Activated B cell treated with CpG ODN at 0.5 μM for 24 hours (primary cell): ENCODE results near the gene TMEM63A. TPM values are rescaled to one million over a fixed set of nuclear protein-coding genes. Genes with fewer than 3 reads are reported as not detected.
"Not testable (repeated sequence)": the region's sequence is repeated elsewhere in the genome, so short reads cannot be mapped to it uniquely, and the experiment has no call there.

ENCODE experiments used
- ATAC-seq: fragments of 200-7000 bp; cut with Tn5 transposase; one replicate; pipeline ENCODE4 v1.10.0; 2021; ENCODE audit warnings: low read depth, mild to moderate bottlenecking, moderate library complexity
- CTCF ChIA-PET: fragments of 350-600 bp; sonication (Branson Sonifier 250); formaldehyde crosslinking; loops from one replicate; lab custom pipeline; 2021; ENCODE audit warnings: antibody characterized with exemption; lab: Charles Lee
- POLR2A ChIA-PET: fragments of 350-600 bp; sonication (Branson Sonifier 250); formaldehyde crosslinking; loops from one replicate; lab custom pipeline; 2021; ENCODE audit warnings: antibody characterized with exemption; lab: Charles Lee
- DNase-seq: peaks from one replicate; pipeline ENCODE4 v3.0.0; 2022
- H3K27ac Mint-ChIP-seq: one replicate; pipeline ENCODE4 v1.8.0; 2020; ENCODE audit warnings: mixed read lengths
- H3K27me3 Mint-ChIP-seq: one replicate; pipeline ENCODE4 v1.8.0; 2021; ENCODE audit warnings: mixed read lengths
- H3K36me3 Mint-ChIP-seq: one replicate; pipeline ENCODE4 v1.8.0; 2021; ENCODE audit warnings: low read depth, mixed read lengths
- H3K4me1 Mint-ChIP-seq: one replicate; pipeline ENCODE4 v1.8.0; 2021; ENCODE audit warnings: mixed read lengths
- H3K4me3 Mint-ChIP-seq: one replicate; pipeline ENCODE4 v1.8.0; 2020; ENCODE audit warnings: mild to moderate bottlenecking, mixed read lengths
- H3K9me3 Mint-ChIP-seq: one replicate; pipeline ENCODE4 v1.8.0; 2020; ENCODE audit warnings: mixed read lengths
- intact Hi-C: fragments of 100-400 bp; cut with micrococcal nuclease; formaldehyde crosslinking; loops from one replicate; pipeline ENCODE4 v1.15.1; 2024
- total RNA-seq: library from RNA; stranded (reverse); gene quantifications from 2 replicates; pipeline ENCODE4 v1.2.3, GENCODE V29; 2022
- TF ChIP-seq, protein P1 (sequence below): fragments of 200-600 bp; IDR thresholded peaks from one replicate; pipeline ENCODE4 v1.8.0; 2022; ENCODE audit warnings: antibody characterized with exemption, mild to moderate bottlenecking

TMEM63A gene
- total RNA-seq, 1 donor from 2014 or later: 74.5 TPM

DNA sequence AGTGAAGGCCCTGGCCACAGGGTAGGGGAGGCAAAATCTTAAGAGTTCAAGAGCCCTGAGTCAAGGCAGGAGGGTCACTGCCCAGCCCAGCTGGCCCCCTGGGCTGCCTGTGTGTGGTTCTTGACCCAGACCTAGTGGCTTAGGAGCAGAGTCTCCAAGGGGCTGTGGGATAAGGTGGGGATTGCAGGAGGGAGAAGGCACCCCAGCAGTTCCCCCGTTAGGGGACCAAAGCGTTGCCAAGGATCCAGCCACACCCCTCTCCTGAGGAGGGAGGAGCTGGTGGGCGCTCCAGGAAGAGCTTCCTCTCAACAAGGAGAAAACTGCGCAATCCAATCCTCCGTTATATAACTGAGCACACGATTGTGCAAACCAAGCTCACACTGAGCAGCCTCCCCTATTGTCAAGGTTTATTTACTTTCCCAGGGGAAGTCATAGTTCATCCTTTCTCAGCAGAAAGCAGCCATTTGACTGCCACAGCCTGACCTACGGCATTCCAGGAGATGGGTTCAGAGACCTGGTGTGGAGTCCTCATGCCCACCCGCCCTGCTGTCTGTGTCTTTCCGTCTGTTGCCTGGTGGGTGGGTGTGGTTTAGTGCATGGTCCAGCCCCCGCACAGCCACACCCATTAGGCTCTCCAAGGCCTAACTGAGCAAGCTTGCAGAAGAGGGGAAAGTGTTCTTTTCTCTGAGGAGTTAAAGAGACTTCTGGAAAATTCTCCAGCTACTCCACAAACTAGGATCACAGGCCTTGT lies 68.8 kb downstream of the TMEM63A start:
- POLR2A ChIA-PET: no interaction called here
- intact Hi-C loops: loop anchor here (5.0 kb wide), 1 partner anchor 34 kb away; no protein-coding TSS in a partner anchor
- H3K4me3 Mint-ChIP-seq: no peak overlapping the region
- DNase-seq (no peak), ATAC-seq (no peak)
- no peak overlapping the region for H3K27ac Mint-ChIP-seq
- peaks cover 12% of the 10 kb centered on the region for H3K4me1 Mint-ChIP-seq
- peaks cover 3% of the 10 kb centered on the region for H3K27me3 Mint-ChIP-seq
- H3K36me3 Mint-ChIP-seq: no peaks in the 10 kb centered on the region
- CTCF ChIA-PET: no interaction called here
- TF ChIP-seq, protein P1, sequence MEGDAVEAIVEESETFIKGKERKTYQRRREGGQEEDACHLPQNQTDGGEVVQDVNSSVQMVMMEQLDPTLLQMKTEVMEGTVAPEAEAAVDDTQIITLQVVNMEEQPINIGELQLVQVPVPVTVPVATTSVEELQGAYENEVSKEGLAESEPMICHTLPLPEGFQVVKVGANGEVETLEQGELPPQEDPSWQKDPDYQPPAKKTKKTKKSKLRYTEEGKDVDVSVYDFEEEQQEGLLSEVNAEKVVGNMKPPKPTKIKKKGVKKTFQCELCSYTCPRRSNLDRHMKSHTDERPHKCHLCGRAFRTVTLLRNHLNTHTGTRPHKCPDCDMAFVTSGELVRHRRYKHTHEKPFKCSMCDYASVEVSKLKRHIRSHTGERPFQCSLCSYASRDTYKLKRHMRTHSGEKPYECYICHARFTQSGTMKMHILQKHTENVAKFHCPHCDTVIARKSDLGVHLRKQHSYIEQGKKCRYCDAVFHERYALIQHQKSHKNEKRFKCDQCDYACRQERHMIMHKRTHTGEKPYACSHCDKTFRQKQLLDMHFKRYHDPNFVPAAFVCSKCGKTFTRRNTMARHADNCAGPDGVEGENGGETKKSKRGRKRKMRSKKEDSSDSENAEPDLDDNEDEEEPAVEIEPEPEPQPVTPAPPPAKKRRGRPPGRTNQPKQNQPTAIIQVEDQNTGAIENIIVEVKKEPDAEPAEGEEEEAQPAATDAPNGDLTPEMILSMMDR: no peak
- no peaks in the 10 kb centered on the region for H3K9me3 Mint-ChIP-seq

DNA sequence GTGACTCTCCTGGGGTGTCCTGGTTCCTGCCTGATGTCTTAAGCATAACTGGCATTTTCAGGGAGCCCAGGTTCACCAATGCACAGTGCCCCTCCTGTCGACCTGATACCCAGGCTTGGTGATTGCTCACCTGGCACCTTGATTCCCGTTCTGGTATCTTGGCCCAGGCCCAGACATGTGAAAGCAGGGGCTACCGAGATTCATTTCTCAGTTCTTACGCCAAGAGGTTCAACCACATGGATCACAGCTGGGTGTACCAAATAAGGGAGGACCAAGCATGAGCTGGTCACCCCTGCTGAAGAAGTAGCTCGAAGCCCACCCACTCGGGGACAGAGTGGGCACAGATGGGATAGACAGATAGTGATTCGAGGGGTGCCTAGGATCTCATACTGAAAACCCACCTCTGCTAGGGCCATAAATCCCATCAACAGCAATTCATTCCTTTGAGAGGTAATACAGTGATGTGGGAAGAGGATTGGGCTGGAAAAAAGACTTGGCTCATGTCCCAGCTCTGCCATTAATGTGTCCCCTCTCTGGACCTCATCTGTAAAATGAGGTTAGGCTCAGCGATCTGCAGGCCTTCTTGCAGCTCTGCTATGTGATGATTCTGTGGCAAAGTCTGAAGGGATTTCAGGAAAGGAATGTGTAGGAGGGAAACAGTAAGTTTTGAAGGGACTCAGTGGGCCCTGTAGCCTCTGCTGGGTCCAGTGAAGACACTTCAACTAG lies 69.5 kb downstream of the TMEM63A start:
- POLR2A ChIA-PET: no interaction called here
- intact Hi-C loops: loop anchor here (5.0 kb wide), 1 partner anchor 35 kb away; no protein-coding TSS in a partner anchor

DNA sequence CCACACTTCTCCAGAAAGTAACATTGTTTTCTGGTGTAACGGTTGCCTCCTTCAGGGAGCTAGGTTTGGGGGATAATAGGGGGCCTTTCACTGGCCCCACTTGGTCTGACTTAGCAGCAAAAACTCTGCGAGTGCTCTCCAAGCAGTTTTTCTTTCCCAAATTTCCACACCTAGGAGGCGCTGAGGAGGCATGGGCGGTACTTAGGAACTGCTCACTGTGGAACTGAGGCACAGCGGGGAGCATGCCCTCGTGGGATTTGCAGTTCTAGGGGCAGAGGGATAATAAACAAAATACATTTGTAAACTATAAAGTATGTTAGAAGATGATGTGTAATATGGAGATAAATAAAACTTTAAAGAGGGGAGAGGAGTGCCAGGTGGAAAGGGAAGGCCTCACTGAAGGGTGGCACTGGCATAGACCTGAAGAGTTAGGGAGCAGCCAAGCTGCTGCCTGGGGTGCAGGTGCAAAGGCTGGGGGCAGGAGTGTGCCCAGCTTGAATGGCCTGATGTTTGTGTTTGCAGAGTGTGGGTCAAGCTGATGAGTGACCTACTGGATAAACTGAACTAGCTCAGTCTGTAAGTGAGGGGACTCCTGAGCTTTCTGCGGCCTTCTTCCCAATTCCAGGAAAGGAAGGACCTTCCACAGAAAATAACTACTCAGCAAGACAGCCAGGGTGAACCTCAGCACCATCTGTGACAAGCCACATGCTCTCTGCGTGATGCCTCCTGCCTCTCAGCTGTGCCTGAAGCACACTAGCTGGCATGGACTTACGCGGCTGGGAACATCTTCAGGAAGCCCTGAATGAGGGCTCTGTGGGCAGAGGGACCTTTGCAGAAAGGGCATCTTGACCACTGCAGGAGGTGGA lies 70.3 kb downstream of the TMEM63A start:
- POLR2A ChIA-PET: no interaction called here
- Mint-ChIP-seq H3K4me3 (no peak overlapping the region), H3K9me3 (no peaks in the 10 kb centered on the region), H3K27ac (no peak overlapping the region), H3K27me3 (peaks cover 3% of the 10 kb centered on the region), H3K36me3 (no peaks in the 10 kb centered on the region), H3K4me1 (peaks cover 12% of the 10 kb centered on the region)
- DNase-seq (no peak), ATAC-seq (no peak)
- CTCF ChIA-PET: no interaction called here
- TF ChIP-seq, protein P1: no peak
- intact Hi-C loops: loop anchor here (2.0 to 5.0 kb wide), 3 partner anchors 35 to 71 kb away; partner anchors contain the start of genes SRP9 and TMEM63A

More for the DNA sequence above, 69.5 kb downstream of the TMEM63A start:
- Mint-ChIP-seq H3K27ac (no peak overlapping the region), H3K27me3 (peaks cover 3% of the 10 kb centered on the region), H3K4me3 (no peak overlapping the region), H3K4me1 (peaks cover 12% of the 10 kb centered on the region), H3K36me3 (no peaks in the 10 kb centered on the region), H3K9me3 (no peaks in the 10 kb centered on the region)
- no peak for ATAC-seq
- CTCF ChIA-PET: no interaction called here
- TF ChIP-seq, protein P1: no peak
- no peak for DNase-seq

DNA sequence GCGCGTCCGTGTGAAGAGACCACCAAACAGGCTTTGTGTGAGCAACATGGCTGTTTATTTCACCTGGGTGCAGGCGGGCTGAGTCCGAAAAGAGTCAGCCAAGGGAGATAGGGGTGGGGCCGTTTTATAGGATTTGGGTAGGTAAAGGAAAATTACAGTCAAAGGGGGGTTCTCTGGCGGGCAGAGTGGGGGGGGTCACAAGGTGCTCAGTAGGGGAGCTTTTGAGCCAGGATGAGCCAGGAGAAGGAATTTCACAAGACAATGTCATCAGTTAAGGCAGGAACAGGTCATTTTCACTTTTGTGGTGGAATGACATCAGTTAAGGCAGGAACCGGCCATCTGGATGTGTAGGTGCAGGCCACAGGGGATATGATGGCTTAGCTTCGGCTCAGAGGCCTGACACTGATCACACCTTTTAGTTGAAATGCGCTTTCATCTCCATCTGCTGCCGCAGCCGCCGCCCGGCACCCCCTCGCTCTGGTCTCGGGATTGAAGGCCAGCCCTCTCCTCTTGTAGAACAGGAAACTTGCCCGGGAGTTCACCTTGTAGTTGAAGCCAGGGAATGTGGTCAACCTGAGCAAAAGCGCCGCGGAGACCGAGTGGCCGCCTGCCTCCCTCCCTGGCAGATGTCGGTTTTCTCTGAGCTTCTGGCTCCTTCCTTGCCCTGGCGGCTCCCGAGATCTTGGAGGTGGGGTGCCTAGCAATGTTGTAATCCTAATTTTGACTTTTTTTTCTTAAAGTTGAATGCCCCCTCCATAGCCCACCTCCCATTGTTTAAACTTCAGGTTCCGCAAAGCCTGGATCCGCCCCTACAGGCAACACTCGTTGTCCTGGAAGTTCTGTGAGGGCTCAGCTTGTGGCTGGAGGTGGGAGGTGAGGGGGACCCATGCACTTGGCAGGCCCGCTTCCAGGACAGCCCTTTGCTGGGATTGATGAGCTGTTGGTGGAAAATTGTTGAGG lies 71.3 kb downstream of the TMEM63A start:
- peak overlapping the region; percentile 78 for H3K4me3 Mint-ChIP-seq
- intact Hi-C loops: loop anchor here (2.0 to 5.0 kb wide), 3 partner anchors 34 to 72 kb away; partner anchors contain the start of genes SRP9 and TMEM63A
- not testable (repeated sequence) for ATAC-seq, H3K36me3 Mint-ChIP-seq, DNase-seq, H3K27me3 Mint-ChIP-seq, H3K9me3 Mint-ChIP-seq, H3K27ac Mint-ChIP-seq
- ChIA-PET CTCF (interaction anchor here (1.2 to 1.9 kb wide), 2 partner anchors 33 to 338 kb away, joined by 3 to 6 read pairs; partner anchors contain the start of gene SRP9), POLR2A (interaction anchor here (1.9 kb wide), 1 partner anchor 33 kb away, joined by 7 read pairs; the partner anchor contains the start of gene SRP9)
- H3K4me1 Mint-ChIP-seq: peaks cover 12% of the 10 kb centered on the region
